GM20000 (cell line): ENCODE data around the gene NIN.
A peak's percentile ranks its signal among the peaks of the same experiment; 100 is the strongest.

Experiments
- DNase-seq: peaks from one replicate; pipeline ENCODE4 v3.0.0; 2012; ENCODE audit warnings: low spot score
- CTCF ChIP-seq: IDR thresholded peaks from 2 replicates; pipeline ENCODE4 v1.5.1; 2012; ENCODE audit warnings: mild to moderate bottlenecking, control low read depth; ENCODE audit errors: extremely low read depth, missing control alignments

Gene NIN

GRCh38 chr14:50778721-50779483 lies 52.1 kb downstream of the NIN start:
- no peak for TF ChIP-seq CTCF
- DNase-seq = no peak

GRCh38 chr14:50776522-50776921 lies 54.4 kb downstream of the NIN start:
- no peak for TF ChIP-seq CTCF
- DNase-seq = no peak

- no peak for DNase-seq
- TF ChIP-seq CTCF = no peak
These were observed 55.6 kb downstream of the NIN start for GRCh38 chr14:50775357-50775756.

GRCh38 chr14:50774542-50775267 lies 56.3 kb downstream of the NIN start:
- no peak for DNase-seq
- TF ChIP-seq CTCF = no peak

DNA sequence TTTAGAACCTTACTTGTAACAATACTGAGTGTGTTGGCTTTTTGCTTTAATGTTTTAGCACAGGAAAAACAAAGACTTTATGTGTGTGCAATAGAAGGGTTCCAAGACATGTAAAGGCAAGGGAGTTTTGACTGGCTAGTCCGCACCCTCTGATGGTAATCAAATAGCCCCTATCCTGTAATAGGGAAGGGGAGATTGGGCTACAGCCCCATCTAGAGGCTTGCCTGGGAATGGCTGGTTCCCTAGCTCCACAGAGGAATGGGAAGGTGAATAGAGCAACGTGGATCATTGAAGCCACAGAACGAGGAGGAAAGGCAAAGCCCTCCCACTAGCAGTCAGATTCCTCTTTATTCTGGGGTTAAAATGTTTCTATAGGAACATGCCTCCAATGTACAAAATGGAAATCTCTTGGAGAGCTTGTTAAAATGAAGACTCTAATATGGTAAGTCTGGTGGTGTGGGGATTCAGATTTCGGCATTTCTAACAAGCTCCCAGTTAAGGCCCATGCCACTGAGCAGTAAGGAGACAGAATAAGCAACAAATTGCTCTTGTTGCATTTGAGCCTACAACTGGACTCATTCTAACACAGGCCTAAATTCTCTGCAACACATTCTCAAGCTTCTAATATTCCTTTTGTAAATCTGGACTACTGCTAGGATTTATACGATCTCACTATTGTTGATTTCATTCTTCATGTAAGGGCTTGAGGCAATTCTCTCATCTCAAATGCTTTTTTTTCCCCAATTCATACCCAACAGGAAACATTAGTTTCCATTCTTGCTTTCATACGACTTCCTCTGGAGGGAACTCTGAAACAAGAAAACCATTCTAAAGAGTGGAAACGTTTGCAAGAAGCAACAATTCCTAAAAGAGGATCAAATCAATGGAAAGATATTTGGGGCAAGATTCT lies 57.1 kb downstream of the NIN start:
- DNase-seq = no peak

GRCh38 chr14:50772412-50772811 lies 58.5 kb downstream of the NIN start:
- no peak for DNase-seq

More for the DNA sequence above, 57.1 kb downstream of the NIN start:
- TF ChIP-seq CTCF = peak; percentile 55

More at GRCh38 chr14:50772412-50772811, 58.5 kb downstream of the NIN start:
- TF ChIP-seq CTCF = no peak
